Measurements from ENCODE around the gene BRD9. TPM values are rescaled to one million over a fixed set of nuclear protein-coding genes. Genes with fewer than 3 reads are reported as not detected.
"Not testable (repeated sequence)": the region's sequence is repeated elsewhere in the genome, so short reads cannot be mapped to it uniquely, and the experiment has no call there.

BRD9 gene
- total and polyA plus RNA-seq, 2 experiments from 2014 or later, result 24.5 to 36.9 TPM

DNA sequence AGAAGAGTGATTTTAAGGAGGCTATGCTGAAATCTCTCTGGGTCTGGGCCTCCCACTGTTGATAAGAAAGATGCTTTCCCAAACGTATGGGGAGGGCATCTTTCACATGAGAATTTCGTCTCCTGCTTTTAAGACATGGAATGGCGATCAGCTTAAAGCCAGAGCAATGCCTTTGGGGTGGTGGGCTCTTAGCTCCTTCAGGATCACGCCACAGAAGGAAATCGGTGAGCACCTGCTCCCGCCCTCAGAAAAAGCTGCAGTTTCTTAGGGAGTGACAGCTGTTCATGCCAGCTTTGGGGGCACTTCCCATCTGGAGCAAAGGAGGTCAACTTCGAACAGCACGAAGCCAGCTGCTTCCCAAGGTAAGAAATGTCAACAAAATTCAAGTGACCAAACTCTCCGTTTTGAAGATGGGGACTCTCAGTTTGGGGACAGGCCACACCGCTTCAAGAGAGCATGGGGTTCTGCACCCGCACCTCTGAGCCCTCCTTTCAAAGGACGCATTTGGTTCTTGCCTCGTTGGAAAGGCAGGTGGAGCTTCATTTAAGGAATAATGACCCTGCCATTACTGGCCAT lies 39.1 kb upstream of the BRD9 start:
- Histone ChIP-seq H3K27me3 (peaks cover 38% of the 10 kb centered on the region), H3K4me1 (ENCODE audit: low read depth) (peaks cover 1% of the 10 kb centered on the region), H3K4me3 (no peak overlapping the region), H3K27ac (no peak overlapping the region), H3K36me3 (no peaks in the 10 kb centered on the region), H3K9me3 (ENCODE audit: low read depth) (no peaks in the 10 kb centered on the region)
- DNase-seq (ENCODE audit: low read depth in 1 of 2, low spot score in 1 of 2), result no peak
- TF ChIP-seq CTCF (IDR thresholded peaks at IDR 0.05; ENCODE audit: low read depth, low read length), result no peak

GRCh38 chr5:930866-931265 lies 38.3 kb upstream of the BRD9 start:
- no peak for DNase-seq (ENCODE audit: low read depth in 1 of 2, low spot score in 1 of 2)
- Histone ChIP-seq H3K4me3 (no peak overlapping the region), H3K36me3 (no peaks in the 10 kb centered on the region), H3K9me3 (ENCODE audit: low read depth) (no peaks in the 10 kb centered on the region), H3K4me1 (ENCODE audit: low read depth) (peaks cover 5% of the 10 kb centered on the region), H3K27me3 (peaks cover 46% of the 10 kb centered on the region), H3K27ac (no peak overlapping the region)
- no peak for TF ChIP-seq CTCF (IDR thresholded peaks at IDR 0.05; ENCODE audit: low read depth, low read length)

DNA sequence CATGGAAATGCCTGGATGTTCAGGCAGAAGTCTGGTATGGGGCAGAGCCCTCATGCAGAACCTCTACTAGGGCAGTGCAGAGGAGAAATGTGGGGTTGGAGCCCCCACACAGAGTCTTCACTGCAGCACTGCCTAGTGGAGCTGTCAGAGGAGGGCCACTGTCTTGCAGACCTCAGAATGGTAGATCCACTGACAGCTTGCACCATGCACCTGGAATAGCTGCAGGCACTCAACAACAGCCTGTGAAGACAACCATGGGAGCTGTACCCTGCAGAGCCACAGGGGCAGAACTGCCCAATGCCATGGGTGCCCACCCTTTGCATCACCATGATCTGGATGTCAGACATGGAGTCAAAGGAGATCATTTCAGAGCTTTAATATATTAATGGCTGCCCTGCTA lies 37.0 kb upstream of the BRD9 start:
- no peaks in the 10 kb centered on the region for H3K9me3 ChIP-seq (ENCODE audit: low read depth)
- H3K36me3 ChIP-seq, result no peaks in the 10 kb centered on the region
- H3K27ac ChIP-seq, result no peak overlapping the region
- H3K4me3 ChIP-seq, result no peak overlapping the region
- no peak for TF ChIP-seq CTCF (IDR thresholded peaks at IDR 0.05; ENCODE audit: low read depth, low read length)
- H3K27me3 ChIP-seq, result peaks cover 59% of the 10 kb centered on the region
- no peak for DNase-seq (ENCODE audit: low read depth in 1 of 2, low spot score in 1 of 2)
- peaks cover 5% of the 10 kb centered on the region for H3K4me1 ChIP-seq (ENCODE audit: low read depth)

DNA sequence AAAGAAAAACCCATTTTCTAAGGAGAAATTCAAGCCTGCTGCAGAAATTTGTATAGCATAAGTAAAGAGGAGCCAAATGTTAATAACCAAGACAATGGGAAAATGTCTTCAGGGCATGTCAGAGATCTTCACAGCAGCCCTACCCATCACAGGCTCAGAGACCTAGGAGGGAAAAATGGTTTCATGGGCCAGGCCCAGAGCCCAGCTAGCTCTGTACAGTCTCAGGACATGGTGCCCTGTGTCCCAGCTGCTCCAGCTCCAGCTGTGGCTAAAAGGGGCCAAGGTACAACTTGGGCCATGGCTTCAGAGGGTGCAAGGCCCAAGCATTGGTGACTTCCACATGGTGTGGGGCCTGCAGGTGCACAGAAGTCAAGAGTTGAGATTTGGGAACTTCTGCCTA lies 36.6 kb upstream of the BRD9 start:
- DNase-seq (ENCODE audit: low read depth in 1 of 2, low spot score in 1 of 2); H3K27ac ChIP-seq; H3K36me3 ChIP-seq; H3K9me3 ChIP-seq (ENCODE audit: low read depth); H3K4me1 ChIP-seq (ENCODE audit: low read depth); H3K4me3 ChIP-seq: not testable (repeated sequence)
- H3K27me3 ChIP-seq, result peaks cover 61% of the 10 kb centered on the region

DNA sequence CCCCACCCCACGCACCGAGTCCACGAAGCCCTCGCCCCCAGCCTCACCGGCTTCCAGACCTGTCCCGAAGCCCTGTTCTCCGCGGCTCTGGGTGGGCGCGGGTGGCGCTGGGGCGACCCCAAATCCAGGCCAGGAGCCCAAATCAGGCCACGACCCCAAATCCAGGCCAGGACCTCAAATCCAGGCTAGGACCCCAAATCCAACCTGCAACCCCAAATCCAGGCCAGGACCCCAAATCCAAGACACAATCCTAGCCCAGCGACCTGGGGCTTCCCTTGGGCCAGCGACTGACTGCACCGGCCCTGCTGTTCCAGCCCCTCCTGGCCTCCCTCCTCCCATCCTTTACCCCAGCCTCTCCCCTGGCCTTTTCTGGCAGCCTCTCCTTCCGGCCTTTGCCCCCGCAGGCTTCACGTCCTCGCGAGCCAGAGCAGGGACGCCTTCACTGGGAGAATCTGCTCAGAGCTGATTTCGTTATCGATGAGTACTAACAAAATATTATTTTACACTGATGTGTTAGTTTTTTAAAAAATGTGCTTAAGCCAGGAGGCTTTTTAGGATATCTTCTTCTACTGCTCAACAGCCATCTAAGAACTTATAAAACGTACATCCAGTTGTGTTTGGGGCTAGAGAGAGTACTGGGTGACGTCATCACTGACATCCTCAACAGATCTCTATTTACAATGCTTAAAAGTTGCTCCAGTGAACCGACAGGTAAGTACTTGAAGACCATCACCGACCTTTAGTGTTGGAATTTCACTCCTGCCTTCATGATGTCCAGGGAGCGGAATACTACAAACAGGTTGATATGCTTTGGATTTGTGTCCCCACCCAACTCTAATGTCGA lies 34.8 kb upstream of the BRD9 start:
- Histone ChIP-seq H3K4me1 (ENCODE audit: low read depth) (peaks cover 5% of the 10 kb centered on the region), H3K9me3 (ENCODE audit: low read depth) (no peaks in the 10 kb centered on the region), H3K27ac (no peak overlapping the region), H3K36me3 (no peaks in the 10 kb centered on the region), H3K4me3 (no peak overlapping the region), H3K27me3 (peaks cover 60% of the 10 kb centered on the region)
- DNase-seq (ENCODE audit: low read depth in 1 of 2, low spot score in 1 of 2), result no peak
- TF ChIP-seq CTCF (IDR thresholded peaks at IDR 0.05; ENCODE audit: low read depth, low read length), result no peak

Data from cardiac muscle cell (in vitro differentiated cells and primary cell).